Head of caudate nucleus (tissue), 42 donors: ENCODE results near the gene ABCB11.

Experiments used
- DNase-seq, 42 donors: peaks; one replicate each; pipeline versions ENCODE4 v3.0.0 to v3.0.0-alpha.2; 2020 to 2021; ENCODE audit warnings: mixed read lengths in 7 of 42
- intact Hi-C: fragments of 100-400 bp; cut with DNase I; formaldehyde crosslinking; loops from one replicate; pipeline ENCODE4 v1.15.0; 2022

Gene ABCB11

GRCh38 chr2:169047256-169048250 is 16.4 kb upstream of the ABCB11 start:
- intact Hi-C loops: no loop called here
- no peak for DNase-seq

DNA sequence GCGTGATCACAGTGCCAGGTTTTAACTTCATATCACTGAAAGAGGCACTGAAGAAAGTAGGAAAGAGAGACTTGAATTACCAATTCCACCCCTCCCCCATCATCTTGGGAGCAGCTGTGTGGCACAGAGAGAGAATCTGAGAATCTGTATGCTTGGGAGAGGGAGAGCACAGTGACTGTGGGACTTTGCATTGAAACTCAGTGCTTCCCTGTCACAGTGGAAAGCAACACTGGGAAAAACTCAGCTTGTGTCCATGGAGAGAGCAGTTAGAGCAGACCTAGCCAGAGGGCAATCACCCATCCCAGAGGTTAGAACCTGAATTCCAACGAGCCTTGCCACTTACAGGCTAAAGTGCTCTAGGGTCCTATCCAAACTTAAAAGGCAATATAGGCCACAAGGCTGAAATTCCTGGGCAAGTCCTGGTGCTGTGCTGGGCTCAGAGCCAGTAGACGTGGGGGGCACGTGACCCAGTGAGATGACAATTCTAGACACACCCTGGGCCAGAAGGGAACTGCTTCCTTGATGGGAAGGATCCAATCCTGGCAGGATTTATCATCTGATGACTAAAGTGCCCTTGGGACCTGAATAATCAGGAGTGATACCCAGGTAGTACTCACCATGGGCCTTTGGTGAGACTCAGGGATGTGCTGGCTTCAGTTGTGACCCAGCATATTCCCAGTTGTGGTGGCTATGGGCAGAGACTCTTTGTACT is 15.5 kb upstream of the ABCB11 start:
- intact Hi-C loops: no loop called here

GRCh38 chr2:169042856-169043255 is 11.7 kb upstream of the ABCB11 start:
- intact Hi-C loops: no loop called here
- no peak for DNase-seq

More for the DNA sequence above, 15.5 kb upstream of the ABCB11 start:
- no peak for DNase-seq

GRCh38 chr2:169041594-169041993 is 10.5 kb upstream of the ABCB11 start:
- intact Hi-C loops: no loop called here

GRCh38 chr2:169039702-169040101 is 8.6 kb upstream of the ABCB11 start:
- intact Hi-C loops: no loop called here
- no peak for DNase-seq

More at GRCh38 chr2:169041594-169041993, 10.5 kb upstream of the ABCB11 start:
- DNase-seq: no peak

GRCh38 chr2:169038338-169038757 is 7.2 kb upstream of the ABCB11 start:
- intact Hi-C loops: no loop called here
- no peak for DNase-seq

DNA sequence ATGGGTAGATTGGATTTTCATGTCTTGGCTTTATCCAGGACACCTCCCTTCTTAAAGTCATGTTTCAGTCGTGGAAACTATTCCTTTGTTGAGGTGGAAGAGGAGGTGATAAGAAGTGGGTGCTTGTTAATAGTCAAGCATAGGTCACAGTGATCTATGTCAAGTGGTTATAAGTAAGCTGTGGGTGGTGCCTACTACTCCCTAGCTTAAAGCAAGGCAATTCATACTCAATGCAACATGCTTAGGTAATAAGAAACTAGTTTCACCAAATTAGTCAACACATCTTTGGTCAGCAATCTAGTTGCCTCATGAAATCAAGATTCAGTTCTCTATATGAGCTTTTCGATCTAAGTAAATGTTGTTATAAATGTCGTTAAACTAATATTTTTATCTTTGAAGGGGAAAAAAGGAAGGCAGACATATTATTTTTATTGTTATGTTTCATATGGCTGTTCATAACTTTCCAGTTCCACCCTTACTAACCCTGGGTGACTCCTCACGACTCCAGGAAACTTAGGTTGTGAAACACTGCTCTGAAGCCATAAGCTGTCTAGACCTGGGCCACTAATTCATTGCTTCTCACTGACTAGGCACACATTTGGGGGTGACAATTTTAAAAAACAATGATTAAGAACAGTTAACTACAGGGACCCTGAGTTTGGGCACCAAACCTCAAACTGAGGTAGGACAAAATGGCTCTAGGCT is 5.8 kb upstream of the ABCB11 start:
- no peak for DNase-seq

GRCh38 chr2:169035887-169036286 is 4.8 kb upstream of the ABCB11 start:
- intact Hi-C loops: no loop called here
- no peak for DNase-seq

More for the DNA sequence above, 5.8 kb upstream of the ABCB11 start:
- intact Hi-C loops: no loop called here

DNA sequence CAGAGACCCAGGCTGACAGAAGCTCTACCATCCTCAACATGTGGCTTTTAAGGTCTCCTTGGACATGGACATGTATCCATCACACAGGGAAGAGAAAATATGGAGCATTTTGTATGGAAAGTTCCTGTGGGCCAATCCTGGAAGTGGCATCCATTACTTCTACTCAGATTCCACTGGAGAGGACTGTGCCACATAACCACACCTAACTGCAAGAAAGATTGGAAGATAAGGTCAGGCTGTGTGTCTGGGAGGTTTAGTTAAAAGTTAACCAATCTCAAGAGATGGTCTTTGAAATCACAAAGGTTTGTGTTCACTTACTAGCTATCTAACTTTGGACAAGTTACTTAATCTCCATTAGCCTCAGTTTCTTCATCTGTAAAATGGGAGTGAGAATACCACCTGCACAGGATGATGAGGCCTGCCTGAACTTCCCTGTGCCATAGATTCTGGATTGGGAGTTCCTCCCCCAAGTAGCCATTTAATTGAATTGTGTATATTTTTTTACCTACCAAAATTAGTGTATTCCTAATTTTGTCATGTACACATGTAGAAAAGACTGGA is 3.9 kb upstream of the ABCB11 start:
- intact Hi-C loops: no loop called here

DNA sequence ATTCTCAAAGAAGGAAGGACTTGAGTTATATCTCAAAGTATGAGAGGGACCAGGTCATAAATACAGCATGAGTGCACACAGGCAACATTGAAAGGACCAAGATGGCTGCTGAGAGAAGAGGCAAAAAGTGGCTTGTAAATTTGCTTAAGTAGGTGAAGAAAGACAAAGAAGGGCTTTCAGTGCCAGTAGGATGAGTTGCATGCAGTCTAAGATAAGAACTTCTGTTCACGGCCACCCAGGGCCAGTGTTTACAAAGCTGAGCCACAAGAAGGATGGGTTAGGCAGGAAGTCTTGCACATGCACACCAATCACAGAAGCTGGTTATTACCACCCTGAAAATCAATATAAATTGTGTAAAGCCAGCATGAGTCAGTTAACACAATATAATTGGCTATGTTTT is 3.1 kb upstream of the ABCB11 start:
- no peak for DNase-seq
- intact Hi-C loops: no loop called here

More for the DNA sequence above, 3.9 kb upstream of the ABCB11 start:
- DNase-seq: no peak

- no peak for DNase-seq
- intact Hi-C loops: no loop called here
Measured at GRCh38 chr2:169029341-169029740, 1.8 kb downstream of the ABCB11 start.

- DNase-seq: no peak
- intact Hi-C loops: no loop called here
Measured at GRCh38 chr2:169027234-169027633, 3.9 kb downstream of the ABCB11 start.

DNA sequence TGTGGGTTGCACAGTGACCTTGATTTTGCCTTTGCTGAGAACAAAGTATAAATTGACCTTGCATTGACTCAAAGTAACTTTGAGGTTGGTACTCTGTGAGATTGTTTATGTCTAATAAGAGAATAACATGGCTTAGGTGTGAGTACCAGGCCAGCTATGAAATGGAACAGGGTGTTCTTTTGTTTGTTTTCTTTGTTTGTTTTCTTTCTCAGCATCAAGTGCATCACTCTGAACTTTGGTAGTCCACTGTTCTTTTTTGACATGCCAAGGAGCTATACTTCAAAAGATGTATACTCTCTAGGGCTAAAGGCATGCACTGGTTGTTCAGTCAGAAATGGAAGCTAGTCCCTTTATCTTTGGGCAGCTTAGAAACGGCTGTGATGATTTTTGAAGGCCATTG is 5.1 kb downstream of the ABCB11 start:
- no peak for DNase-seq
- intact Hi-C loops: no loop called here

DNA sequence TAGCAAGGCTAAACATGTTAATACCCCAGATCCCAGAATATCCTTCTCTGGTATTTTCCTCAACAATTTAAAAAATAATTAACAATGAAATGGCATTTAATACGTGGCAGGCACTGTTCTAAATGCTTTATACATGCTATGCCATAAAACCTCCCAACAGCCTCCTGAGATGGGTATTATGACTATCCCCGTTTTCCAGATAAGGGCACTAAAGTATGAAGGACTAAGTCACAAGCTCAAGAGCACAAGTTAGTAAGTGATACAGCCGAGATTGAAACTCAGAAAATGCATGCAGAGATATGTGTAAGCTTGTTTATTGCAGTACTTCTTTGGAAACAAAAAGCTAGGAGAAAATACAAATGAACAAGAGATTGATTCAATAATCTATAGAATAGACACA is 8.0 kb downstream of the ABCB11 start:
- intact Hi-C loops: no loop called here
- no peak for DNase-seq

- no peak for DNase-seq
- intact Hi-C loops: no loop called here
Measured at GRCh38 chr2:169018390-169018789, 12.7 kb downstream of the ABCB11 start.

GRCh38 chr2:169015943-169016342 is 15.2 kb downstream of the ABCB11 start:
- DNase-seq: no peak
- intact Hi-C loops: no loop called here

DNA sequence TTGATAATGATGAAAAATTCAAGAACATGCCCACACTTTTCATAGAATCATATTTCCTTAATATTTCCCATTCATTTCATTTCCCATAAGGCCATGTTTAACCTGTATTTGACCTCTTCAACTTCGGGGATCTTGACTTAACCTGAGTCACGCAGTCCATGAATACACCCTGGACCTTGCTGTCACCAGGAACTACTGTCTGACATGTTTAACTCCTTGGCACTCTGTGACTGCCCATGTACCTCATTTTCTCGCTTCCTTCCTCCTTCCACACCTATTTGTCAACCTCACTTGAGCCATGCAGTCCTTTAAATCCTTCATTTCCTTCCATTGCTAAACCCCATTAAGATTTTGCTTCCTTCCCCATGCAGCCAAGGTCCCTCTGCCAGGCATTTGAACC is 16.3 kb downstream of the ABCB11 start:
- DNase-seq: no peak
- intact Hi-C loops: no loop called here

GRCh38 chr2:169013628-169014026 is 17.5 kb downstream of the ABCB11 start:
- intact Hi-C loops: no loop called here
- no peak for DNase-seq
